Measurements from ENCODE around the gene LRRC75B. TPM values are rescaled to one million over a fixed set of nuclear protein-coding genes. Genes with fewer than 3 reads are reported as not detected.
"Not testable (repeated sequence)": the region's sequence is repeated elsewhere in the genome, so short reads cannot be mapped to it uniquely, and the experiment has no call there.

LRRC75B gene
- total RNA-seq, 1 experiment from 2014 or later: 7.9 TPM

- H3K27ac ChIP-seq (ENCODE audit: low read depth, low read length): no peak overlapping the region
- DNase-seq (ENCODE audit: low read depth, low spot score): no peak
- H4K20me1 ChIP-seq (ENCODE audit: insufficient read depth): no peaks in the 10 kb centered on the region
- no peaks in the 10 kb centered on the region for H3K9me3 ChIP-seq (ENCODE audit: control insufficient read depth in 1 of 2, insufficient read depth in 1 of 2, low read depth in 1 of 2, low read length in 2 of 2)
- no peak overlapping the region for H2AFZ ChIP-seq (ENCODE audit: low read depth, low read length, poor library complexity, severe bottlenecking)
- H3K27me3 ChIP-seq (ENCODE audit: insufficient read depth, low read length): no peaks in the 10 kb centered on the region
- peaks cover 8 to 20% of the 10 kb centered on the region in 2 experiments for H3K4me1 ChIP-seq (ENCODE audit: control insufficient read depth in 1 of 2, insufficient read depth in 2 of 2, low read length in 2 of 2)
- TF ChIP-seq EZH2 (IDR thresholded peaks at IDR 0.05) (no peak), CTCF (IDR thresholded peaks at IDR 0.05 in 2 of 3, conservative IDR thresholded peaks at IDR 0.05 in 1 of 3; ENCODE audit: borderline replicate concordance in 1 of 3, insufficient read depth in 1 of 3, low read depth in 2 of 3, low read length in 2 of 3) (no peak), SIN3A (IDR thresholded peaks at IDR 0.05; ENCODE audit: low read depth) (no peak), CEBPB (IDR thresholded peaks at IDR 0.05; ENCODE audit: low read depth) (no peak), TCF7L2 (IDR thresholded peaks at IDR 0.05; ENCODE audit: borderline replicate concordance, extremely low read depth, insufficient read depth, insufficient read length) (no peak), CBX3 (IDR thresholded peaks at IDR 0.05; ENCODE audit: low read depth) (no peak), ZFX (IDR thresholded peaks at IDR 0.05) (no peak), SP1 (IDR thresholded peaks at IDR 0.05; ENCODE audit: low read depth) (no peak), ELF1 (IDR thresholded peaks at IDR 0.05; ENCODE audit: borderline replicate concordance, low read depth) (no peak), POLR2AphosphoS5 (IDR thresholded peaks at IDR 0.05; ENCODE audit: low read depth, low read length) (no peak), ZNF274 (IDR thresholded peaks at IDR 0.05; ENCODE audit: low read depth, low read length) (no peak), FOSL1 (IDR thresholded peaks at IDR 0.05; ENCODE audit: low read depth) (no peak), EGR1 (IDR thresholded peaks at IDR 0.05; ENCODE audit: low read depth) (no peak), POLR2A (IDR thresholded peaks at IDR 0.05; ENCODE audit: borderline replicate concordance, extremely low read depth, insufficient read depth, insufficient read length) (no peak)
- TF ChIP-seq, protein P1, sequence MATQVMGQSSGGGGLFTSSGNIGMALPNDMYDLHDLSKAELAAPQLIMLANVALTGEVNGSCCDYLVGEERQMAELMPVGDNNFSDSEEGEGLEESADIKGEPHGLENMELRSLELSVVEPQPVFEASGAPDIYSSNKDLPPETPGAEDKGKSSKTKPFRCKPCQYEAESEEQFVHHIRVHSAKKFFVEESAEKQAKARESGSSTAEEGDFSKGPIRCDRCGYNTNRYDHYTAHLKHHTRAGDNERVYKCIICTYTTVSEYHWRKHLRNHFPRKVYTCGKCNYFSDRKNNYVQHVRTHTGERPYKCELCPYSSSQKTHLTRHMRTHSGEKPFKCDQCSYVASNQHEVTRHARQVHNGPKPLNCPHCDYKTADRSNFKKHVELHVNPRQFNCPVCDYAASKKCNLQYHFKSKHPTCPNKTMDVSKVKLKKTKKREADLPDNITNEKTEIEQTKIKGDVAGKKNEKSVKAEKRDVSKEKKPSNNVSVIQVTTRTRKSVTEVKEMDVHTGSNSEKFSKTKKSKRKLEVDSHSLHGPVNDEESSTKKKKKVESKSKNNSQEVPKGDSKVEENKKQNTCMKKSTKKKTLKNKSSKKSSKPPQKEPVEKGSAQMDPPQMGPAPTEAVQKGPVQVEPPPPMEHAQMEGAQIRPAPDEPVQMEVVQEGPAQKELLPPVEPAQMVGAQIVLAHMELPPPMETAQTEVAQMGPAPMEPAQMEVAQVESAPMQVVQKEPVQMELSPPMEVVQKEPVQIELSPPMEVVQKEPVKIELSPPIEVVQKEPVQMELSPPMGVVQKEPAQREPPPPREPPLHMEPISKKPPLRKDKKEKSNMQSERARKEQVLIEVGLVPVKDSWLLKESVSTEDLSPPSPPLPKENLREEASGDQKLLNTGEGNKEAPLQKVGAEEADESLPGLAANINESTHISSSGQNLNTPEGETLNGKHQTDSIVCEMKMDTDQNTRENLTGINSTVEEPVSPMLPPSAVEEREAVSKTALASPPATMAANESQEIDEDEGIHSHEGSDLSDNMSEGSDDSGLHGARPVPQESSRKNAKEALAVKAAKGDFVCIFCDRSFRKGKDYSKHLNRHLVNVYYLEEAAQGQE (IDR thresholded peaks at IDR 0.05; ENCODE audit: low read depth): no peak
- TF ChIP-seq, protein P2, sequence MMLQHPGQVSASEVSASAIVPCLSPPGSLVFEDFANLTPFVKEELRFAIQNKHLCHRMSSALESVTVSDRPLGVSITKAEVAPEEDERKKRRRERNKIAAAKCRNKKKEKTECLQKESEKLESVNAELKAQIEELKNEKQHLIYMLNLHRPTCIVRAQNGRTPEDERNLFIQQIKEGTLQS (IDR thresholded peaks at IDR 0.05): no peak
- TF ChIP-seq, protein P3, sequence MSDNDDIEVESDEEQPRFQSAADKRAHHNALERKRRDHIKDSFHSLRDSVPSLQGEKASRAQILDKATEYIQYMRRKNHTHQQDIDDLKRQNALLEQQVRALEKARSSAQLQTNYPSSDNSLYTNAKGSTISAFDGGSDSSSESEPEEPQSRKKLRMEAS (IDR thresholded peaks at IDR 0.05): no peak
- POLR2A ChIA-PET: no interaction called here
- no TSS peak for BruUV-seq (replicated peaks)
- ATAC-seq: no peak
- H3K9me2 ChIP-seq (ENCODE audit: insufficient read depth): no peaks in the 10 kb centered on the region
- RAD21 ChIA-PET (ENCODE audit: low non-redundant PET in 1 of 2, low total read pairs in 2 of 2, uncharacterized antibody in 2 of 2, unreplicated experiment in 2 of 2): no interaction called here
- peak overlapping the region; percentile 96 for H3K4me2 ChIP-seq (ENCODE audit: low read length)
- no peaks in the 10 kb centered on the region for H3K36me3 ChIP-seq (ENCODE audit: control insufficient read depth in 1 of 2, insufficient read depth in 2 of 2, low read length in 2 of 2)
- no peak overlapping the region for H3K4me3 ChIP-seq (replicated peaks in 1 of 2; ENCODE audit: low read depth in 1 of 2, low read length in 2 of 2)
- CTCF ChIA-PET: no interaction called here
- H3K9ac ChIP-seq (ENCODE audit: low read length): no peak overlapping the region
- intact Hi-C loops (cut with micrococcal nuclease): no loop called here
- H3K79me2 ChIP-seq (ENCODE audit: insufficient read depth, low read length): no peaks in the 10 kb centered on the region
Observed at GRCh38 chr22:24593836-24594568, 1.1 kb upstream of the LRRC75B start.

DNA sequence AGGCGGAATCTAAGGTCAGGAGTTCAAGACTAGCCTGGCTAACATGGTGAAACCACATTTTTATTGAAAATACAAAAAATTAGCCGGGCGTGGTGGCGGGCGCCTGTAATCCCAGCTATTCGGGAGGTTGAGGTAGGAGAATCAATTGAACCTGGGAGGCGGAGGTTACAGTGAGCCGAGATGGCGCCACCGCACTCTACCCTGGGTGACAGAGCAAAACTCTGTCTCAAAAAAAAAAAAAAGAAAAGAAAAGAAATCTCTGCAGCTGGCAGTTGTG lies 624 bp upstream of the LRRC75B start:
- H3K9me3 ChIP-seq (ENCODE audit: control insufficient read depth in 1 of 2, insufficient read depth in 1 of 2, low read depth in 1 of 2, low read length in 2 of 2); DNase-seq (ENCODE audit: low read depth, low spot score); H4K20me1 ChIP-seq (ENCODE audit: insufficient read depth); H3K36me3 ChIP-seq (ENCODE audit: control insufficient read depth in 1 of 2, insufficient read depth in 2 of 2, low read length in 2 of 2); H3K79me2 ChIP-seq (ENCODE audit: insufficient read depth, low read length); CTCF ChIA-PET; intact Hi-C loops (cut with micrococcal nuclease); H3K9me2 ChIP-seq (ENCODE audit: insufficient read depth); ATAC-seq; POLR2A ChIA-PET; H3K27me3 ChIP-seq (ENCODE audit: insufficient read depth, low read length); H2AFZ ChIP-seq (ENCODE audit: low read depth, low read length, poor library complexity, severe bottlenecking); RAD21 ChIA-PET (ENCODE audit: low non-redundant PET in 1 of 2, low total read pairs in 2 of 2, uncharacterized antibody in 2 of 2, unreplicated experiment in 2 of 2): not testable (repeated sequence)
- H3K4me3 ChIP-seq (replicated peaks in 1 of 2; ENCODE audit: low read depth in 1 of 2, low read length in 2 of 2): peak overlapping the region; percentile 62 to 68
- peak overlapping the region; percentile 65; the same call in 1 of the 2 replicates for H3K27ac ChIP-seq (ENCODE audit: low read depth, low read length)
- H3K4me2 ChIP-seq (ENCODE audit: low read length): peak overlapping the region; percentile 96
- H3K4me1 ChIP-seq (ENCODE audit: control insufficient read depth in 1 of 2, insufficient read depth in 2 of 2, low read length in 2 of 2): peaks cover 8 to 20% of the 10 kb centered on the region in 2 experiments
- peak overlapping the region; percentile 73 for H3K9ac ChIP-seq (ENCODE audit: low read length)
- TSS peak; percentile 86 for BruUV-seq (replicated peaks)
